Gastrocnemius medialis (tissue), 4 donors: ENCODE results near the gene SYCE3. TPM values are rescaled to one million over a fixed set of nuclear protein-coding genes. Genes with fewer than 3 reads are reported as not detected.
"Not testable (repeated sequence)": the region's sequence is repeated elsewhere in the genome, so short reads cannot be mapped to it uniquely, and the experiment has no call there.

ENCODE experiments used
- ATAC-seq, 2 donors: fragments of 150-250 bp; one replicate each; pipeline ENCODE4 v1.9.1; 2016
- DNase-seq, 2 donors: peaks; one replicate each; pipeline ENCODE4 v3.0.0-alpha.2; 2019
- H3K27ac ChIP-seq, 4 donors: fragments of 200-600 bp; sonication (generic); 1 replicate in 1 of 4; 2 replicates in 3 of 4; pipeline ENCODE4 v1.5.1; 2016 to 2018; ENCODE audit warnings: mild to moderate bottlenecking in 2 of 4, moderate library complexity in 1 of 4
- H3K27me3 ChIP-seq, 3 donors: fragments of 200-600 bp; sonication (generic) in 2 of 3; 1 replicate in 1 of 3; 2 replicates in 2 of 3; pipeline versions ENCODE4 v1.5.1 to v1.6.0; 2016 to 2019; ENCODE audit warnings: mild to moderate bottlenecking in 1 of 3, moderate library complexity in 1 of 3
- H3K36me3 ChIP-seq, 2 donors: fragments of 200-600 bp; sonication (generic) in 1 of 2; one replicate each; pipeline ENCODE4 v1.5.1; 2017 to 2018
- H3K4me1 ChIP-seq, 2 donors: fragments of 200-600 bp; sonication (generic) in 1 of 2; one replicate each; pipeline ENCODE4 v1.5.1; 2016 to 2017; ENCODE audit warnings: mild to moderate bottlenecking in 2 of 2
- H3K4me3 ChIP-seq, 4 donors: fragments of 200-600 bp; sonication (generic) in 3 of 4; 1 replicate in 1 of 4; 2 replicates in 3 of 4; pipeline ENCODE4 v1.5.1; 2016 to 2019; ENCODE audit warnings: mild to moderate bottlenecking in 2 of 4
- H3K9me3 ChIP-seq, 3 donors: fragments of 200-600 bp; sonication (generic) in 2 of 3; 1 replicate in 1 of 3; 2 replicates in 2 of 3; pipeline ENCODE4 v1.5.1; 2016 to 2019
- POLR2A ChIP-seq, 2 donors: fragments of 450-650 bp; IDR thresholded peaks; one replicate each; pipeline ENCODE4 v1.6.1; 2017; ENCODE audit warnings: antibody characterized with exemption in 2 of 2, mild to moderate bottlenecking in 2 of 2, moderate library complexity in 2 of 2
- in situ Hi-C, 4 donors: fragments of 200-750 bp; cut with MboI; loops; one replicate each; pipeline versions ENCODE4 v1.15.0 to v1.8.0; 2017; ENCODE audit warnings: low sequenced_read_pairs in 4 of 4
- intact Hi-C: fragments of 100-400 bp; cut with DNase I; formaldehyde crosslinking; loops from one replicate; pipeline ENCODE4 v1.15.1; 2023; ENCODE audit warnings: low total_unique reads
- total RNA-seq, 4 donors: library from RNA; depleted of rRNA; stranded (reverse); fragments of >200 nt; gene quantifications; one replicate each; pipeline versions ENCODE4 v1.1.0 to v1.2.3, GENCODE V29; 2016
- TF ChIP-seq, protein P1 (sequence below), 5 experiments: fragments of 450-650 bp in 3 of 5; fragments of 200-600 bp in 2 of 5; sonication (generic) in 2 of 5; IDR thresholded peaks in 4 of 5; conservative IDR thresholded peaks in 1 of 5; 1 replicate in 4 of 5; 2 replicates in 1 of 5; pipeline ENCODE4 v1.5.1; 2016 to 2019; ENCODE audit warnings: antibody characterized with exemption in 5 of 5, mild to moderate bottlenecking in 3 of 5, moderate library complexity in 3 of 5

SYCE3 gene
- total RNA-seq, 4 donors from 2014 or later = not detected

DNA sequence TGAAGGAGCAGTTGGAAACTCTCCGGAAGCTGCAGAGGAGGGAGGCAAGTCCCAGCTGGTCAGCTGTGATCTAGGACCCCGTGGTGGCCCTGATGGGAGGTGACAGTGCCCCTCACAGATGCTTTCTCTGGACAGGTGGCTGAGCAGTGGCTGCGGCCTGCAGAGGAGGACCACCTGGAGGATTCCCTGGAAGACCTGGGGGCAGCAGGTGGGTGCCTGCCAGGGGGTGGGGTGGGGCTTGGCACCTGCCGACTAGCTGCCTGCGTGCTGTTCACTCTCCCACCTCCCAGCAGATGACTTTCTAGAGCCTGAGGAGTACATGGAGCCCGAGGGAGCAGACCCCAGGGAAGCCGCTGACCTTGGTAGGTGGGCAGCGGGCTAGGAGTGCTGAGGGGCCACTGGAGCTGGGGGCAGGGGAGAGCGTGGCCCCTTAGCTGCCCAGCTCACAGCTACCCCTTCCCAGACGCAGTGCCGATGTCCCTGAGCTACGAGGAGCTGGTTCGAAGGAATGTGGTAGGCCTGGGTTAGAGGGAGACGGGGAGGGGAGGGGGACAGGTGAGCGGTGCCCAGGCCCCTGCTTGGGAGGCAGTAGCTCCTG lies 40.4 kb downstream of the SYCE3 start:
- DNase-seq = no peak
- no peak for TF ChIP-seq POLR2A (IDR thresholded peaks at IDR 0.05)
- TF ChIP-seq, protein P1, sequence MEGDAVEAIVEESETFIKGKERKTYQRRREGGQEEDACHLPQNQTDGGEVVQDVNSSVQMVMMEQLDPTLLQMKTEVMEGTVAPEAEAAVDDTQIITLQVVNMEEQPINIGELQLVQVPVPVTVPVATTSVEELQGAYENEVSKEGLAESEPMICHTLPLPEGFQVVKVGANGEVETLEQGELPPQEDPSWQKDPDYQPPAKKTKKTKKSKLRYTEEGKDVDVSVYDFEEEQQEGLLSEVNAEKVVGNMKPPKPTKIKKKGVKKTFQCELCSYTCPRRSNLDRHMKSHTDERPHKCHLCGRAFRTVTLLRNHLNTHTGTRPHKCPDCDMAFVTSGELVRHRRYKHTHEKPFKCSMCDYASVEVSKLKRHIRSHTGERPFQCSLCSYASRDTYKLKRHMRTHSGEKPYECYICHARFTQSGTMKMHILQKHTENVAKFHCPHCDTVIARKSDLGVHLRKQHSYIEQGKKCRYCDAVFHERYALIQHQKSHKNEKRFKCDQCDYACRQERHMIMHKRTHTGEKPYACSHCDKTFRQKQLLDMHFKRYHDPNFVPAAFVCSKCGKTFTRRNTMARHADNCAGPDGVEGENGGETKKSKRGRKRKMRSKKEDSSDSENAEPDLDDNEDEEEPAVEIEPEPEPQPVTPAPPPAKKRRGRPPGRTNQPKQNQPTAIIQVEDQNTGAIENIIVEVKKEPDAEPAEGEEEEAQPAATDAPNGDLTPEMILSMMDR (IDR thresholded peaks at IDR 0.05 in 4 of 5, conservative IDR thresholded peaks at IDR 0.05 in 1 of 5) = no peak

GRCh38 chr22:50521710-50522109 lies 41.0 kb downstream of the SYCE3 start:
- no peak for DNase-seq
- intact Hi-C loops (no loop called here), in situ Hi-C loops (no loop called here)
- Histone ChIP-seq H3K9me3 (no peaks in the 10 kb centered on the region), H3K36me3 (peaks cover 0 to 56% of the 10 kb centered on the region in 2 donors), H3K4me3 (no peak overlapping the region), H3K27me3 (no peaks in the 10 kb centered on the region), H3K27ac (no peak overlapping the region), H3K4me1 (peaks cover 12 to 16% of the 10 kb centered on the region in 2 donors)
- no peak for ATAC-seq
- TF ChIP-seq, protein P1 (IDR thresholded peaks at IDR 0.05 in 4 of 5, conservative IDR thresholded peaks at IDR 0.05 in 1 of 5) = no peak
- no peak for TF ChIP-seq POLR2A (IDR thresholded peaks at IDR 0.05)

More for the DNA sequence above, 40.4 kb downstream of the SYCE3 start:
- peaks cover 0 to 52% of the 10 kb centered on the region in 2 donors for H3K36me3 ChIP-seq
- peaks cover 13 to 18% of the 10 kb centered on the region in 2 donors for H3K4me1 ChIP-seq
- H3K27ac ChIP-seq = no peak overlapping the region
- no peak overlapping the region for H3K4me3 ChIP-seq
- no peaks in the 10 kb centered on the region for H3K9me3 ChIP-seq
- in situ Hi-C loops = no loop called here
- H3K27me3 ChIP-seq = no peaks in the 10 kb centered on the region
- intact Hi-C loops = no loop called here
- no peak for ATAC-seq

- DNase-seq = no peak
- no peak overlapping the region for H3K27ac ChIP-seq
- no peak for TF ChIP-seq POLR2A (IDR thresholded peaks at IDR 0.05)
- TF ChIP-seq, protein P1 (IDR thresholded peaks at IDR 0.05 in 4 of 5, conservative IDR thresholded peaks at IDR 0.05 in 1 of 5) = no peak
- no peaks in the 10 kb centered on the region for H3K9me3 ChIP-seq
- peaks cover 7 to 12% of the 10 kb centered on the region in 2 donors for H3K4me1 ChIP-seq
- in situ Hi-C loops = no loop called here
- intact Hi-C loops = no loop called here
- H3K4me3 ChIP-seq = no peak overlapping the region
- H3K27me3 ChIP-seq = no peaks in the 10 kb centered on the region
- no peak for ATAC-seq
- peaks cover 0 to 61% of the 10 kb centered on the region in 2 donors for H3K36me3 ChIP-seq
Measured at GRCh38 chr22:50520826-50521453, 41.8 kb downstream of the SYCE3 start.

GRCh38 chr22:50520184-50520583 lies 42.5 kb downstream of the SYCE3 start:
- Histone ChIP-seq H3K36me3 (peaks cover 0 to 61% of the 10 kb centered on the region in 2 donors), H3K4me1 (peaks cover 7 to 12% of the 10 kb centered on the region in 2 donors)
- H3K27ac ChIP-seq, H3K27me3 ChIP-seq, in situ Hi-C loops, H3K9me3 ChIP-seq, ATAC-seq, DNase-seq, intact Hi-C loops, H3K4me3 ChIP-seq: not testable (repeated sequence)

GRCh38 chr22:50519151-50519550 lies 43.6 kb downstream of the SYCE3 start:
- intact Hi-C loops = no loop called here
- peaks cover 0 to 2% of the 10 kb centered on the region in 2 donors for H3K4me1 ChIP-seq
- in situ Hi-C loops = no loop called here
- H3K27me3 ChIP-seq = no peaks in the 10 kb centered on the region
- TF ChIP-seq, protein P1 (IDR thresholded peaks at IDR 0.05 in 4 of 5, conservative IDR thresholded peaks at IDR 0.05 in 1 of 5) = no peak
- no peak for TF ChIP-seq POLR2A (IDR thresholded peaks at IDR 0.05)
- ATAC-seq (no peak), DNase-seq (no peak)
- no peak overlapping the region for H3K4me3 ChIP-seq
- H3K9me3 ChIP-seq = no peaks in the 10 kb centered on the region
- H3K27ac ChIP-seq = no peak overlapping the region
- peaks cover 0 to 61% of the 10 kb centered on the region in 2 donors for H3K36me3 ChIP-seq
